IPS DF 4.7 (cell line): Measurements from ENCODE around the gene RPP25L.
"Not testable (repeated sequence)": the region's sequence is repeated elsewhere in the genome, so short reads cannot be mapped to it uniquely, and the experiment has no call there.

Experiments
- DNase-seq: peaks from one replicate; pipeline ENCODE4 v3.0.0-alpha.2; 2013; ENCODE audit warnings: low spot score; ENCODE audit errors: extremely low read depth

RPP25L gene

GRCh38 chr9:34611811-34612787, at the start of gene RPP25L:
Gene RPP25L, minus strand, starts transcription at chr9:34612097. Its CDS starts 801 bp downstream, at chr9:34611296.
- no peak for DNase-seq

GRCh38 chr9:34659592-34660253, 47.8 kb upstream of the RPP25L start:
- DNase-seq = no peak

GRCh38 chr9:34658461-34658860, 46.6 kb upstream of the RPP25L start:
- DNase-seq = no peak

- no peak for DNase-seq
Measured at GRCh38 chr9:34656992-34657391, 45.1 kb upstream of the RPP25L start.

- no peak for DNase-seq
Measured at GRCh38 chr9:34655394-34655793, 43.5 kb upstream of the RPP25L start.

GRCh38 chr9:34654323-34655051, 42.6 kb upstream of the RPP25L start:
- no peak for DNase-seq

- DNase-seq = no peak
Measured at GRCh38 chr9:34653151-34654072, 41.5 kb upstream of the RPP25L start.

- no peak for DNase-seq
Measured at GRCh38 chr9:34652602-34653000, 40.7 kb upstream of the RPP25L start.

GRCh38 chr9:34651876-34652601, 40.1 kb upstream of the RPP25L start, which contains the start of gene IL11RA:
Gene IL11RA, plus strand, starts transcription at chr9:34652185. Its CDS starts 3,033 bp downstream, at chr9:34655218.
- DNase-seq = no peak

- no peak for DNase-seq
Measured at GRCh38 chr9:34651321-34651720, 39.4 kb upstream of the RPP25L start.

GRCh38 chr9:34650816-34651215, 38.9 kb upstream of the RPP25L start:
- DNase-seq = no peak

- no peak for DNase-seq
Measured at GRCh38 chr9:34648673-34649072, 36.8 kb upstream of the RPP25L start.

- DNase-seq = no peak
Measured at GRCh38 chr9:34647651-34648050, 35.8 kb upstream of the RPP25L start.

- no peak for DNase-seq
Measured at GRCh38 chr9:34647084-34647403, 35.1 kb upstream of the RPP25L start.

- DNase-seq = no peak
Measured at GRCh38 chr9:34646211-34647083, 34.5 kb upstream of the RPP25L start, which contains the start of gene GALT. Gene GALT, plus strand, starts transcription at chr9:34646675. Its CDS starts 30 bp downstream, at chr9:34646705.

GRCh38 chr9:34644766-34645314, 32.9 kb upstream of the RPP25L start:
- DNase-seq = no peak

- no peak for DNase-seq
Measured at GRCh38 chr9:34642679-34643078, 30.8 kb upstream of the RPP25L start.

- DNase-seq = not testable (repeated sequence)
Measured at GRCh38 chr9:34639322-34639721, 27.4 kb upstream of the RPP25L start.

GRCh38 chr9:34638138-34638445, 26.2 kb upstream of the RPP25L start:
- DNase-seq = no peak
